GM21515 (cell line): ENCODE measurements around the gene NTNG1.

ENCODE experiments used
- ATAC-seq: cut with Tn5 transposase; IDR thresholded peaks from one replicate; pipeline ENCODE4 v1.9.1; 2021; ENCODE audit not compliant: unreplicated experiment

The NTNG1 gene

DNA sequence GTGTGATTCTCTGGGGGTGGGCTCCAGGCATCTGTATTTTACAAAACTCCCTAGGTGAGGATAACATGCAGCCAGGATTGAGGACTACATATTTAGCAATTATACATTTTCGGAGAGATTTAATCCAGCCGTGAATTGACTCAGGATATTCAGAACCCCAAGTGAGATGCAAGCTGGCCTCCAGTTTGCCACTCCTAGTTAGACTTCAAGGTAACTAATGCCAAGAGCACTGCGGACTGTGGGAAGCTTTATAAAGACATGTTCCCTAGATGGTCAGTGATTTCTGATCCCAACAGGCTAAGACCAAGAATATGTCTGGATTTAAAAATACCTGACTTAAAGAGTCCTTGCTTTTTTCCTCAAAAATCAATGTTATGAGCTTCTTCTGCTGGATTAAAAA, 308.5 kb downstream of the NTNG1 start:
- no peak for ATAC-seq

DNA sequence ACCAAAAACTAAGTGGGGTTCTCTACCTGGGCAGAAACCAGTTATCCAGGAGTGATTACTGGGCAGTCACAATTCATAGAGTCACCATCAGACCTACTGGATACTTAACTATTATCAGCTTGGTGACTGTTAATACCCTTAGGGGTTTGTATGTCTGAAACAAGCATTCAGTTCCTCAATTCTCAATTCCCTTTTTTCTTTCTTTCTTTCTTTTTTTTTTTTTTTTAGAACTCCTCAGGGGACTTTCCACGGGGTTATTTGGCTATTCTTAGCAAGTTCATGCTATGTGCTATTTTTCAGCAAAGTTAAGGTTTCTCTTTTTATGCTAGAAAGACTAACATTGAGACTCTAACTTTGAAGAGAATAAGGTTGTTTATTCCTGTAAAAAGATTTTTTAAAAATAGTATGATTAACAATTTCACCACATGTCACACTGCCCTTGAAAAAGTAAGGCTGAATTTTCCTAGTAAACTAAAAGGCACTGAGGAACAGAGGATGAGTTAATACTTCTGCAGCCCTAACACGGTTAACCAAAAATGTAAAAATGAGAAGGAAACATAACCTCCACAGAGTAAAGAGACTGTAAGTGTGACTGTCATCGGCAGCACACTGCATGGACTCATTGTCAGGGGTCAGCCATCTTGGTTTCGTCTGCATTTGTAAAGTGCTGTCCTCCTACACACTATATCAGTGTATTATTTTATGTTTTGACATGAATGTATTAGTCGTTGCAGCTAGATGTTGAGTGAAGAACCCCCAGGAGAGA, 310.2 kb downstream of the NTNG1 start:
- peak; percentile 75 for ATAC-seq

DNA sequence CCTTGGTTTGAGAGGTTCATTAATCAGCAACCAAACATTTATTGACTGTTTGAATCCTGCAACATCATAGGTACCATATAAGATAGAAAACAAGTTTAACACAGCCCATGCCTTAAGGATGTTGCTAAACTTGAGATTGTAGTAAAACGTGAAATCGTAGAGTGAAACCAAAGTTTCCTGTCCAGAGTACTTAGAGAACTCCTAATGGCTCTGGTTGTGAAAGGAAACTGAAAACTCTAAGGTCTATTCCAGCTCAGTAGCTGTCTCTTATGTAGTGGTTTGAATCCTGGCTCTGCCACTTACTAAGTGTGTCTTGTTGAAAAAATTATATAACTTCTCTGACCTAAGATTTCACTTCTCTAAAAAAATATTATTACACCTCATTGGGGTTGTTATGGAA, 310.9 kb downstream of the NTNG1 start:
- ATAC-seq = peak; percentile 61

DNA sequence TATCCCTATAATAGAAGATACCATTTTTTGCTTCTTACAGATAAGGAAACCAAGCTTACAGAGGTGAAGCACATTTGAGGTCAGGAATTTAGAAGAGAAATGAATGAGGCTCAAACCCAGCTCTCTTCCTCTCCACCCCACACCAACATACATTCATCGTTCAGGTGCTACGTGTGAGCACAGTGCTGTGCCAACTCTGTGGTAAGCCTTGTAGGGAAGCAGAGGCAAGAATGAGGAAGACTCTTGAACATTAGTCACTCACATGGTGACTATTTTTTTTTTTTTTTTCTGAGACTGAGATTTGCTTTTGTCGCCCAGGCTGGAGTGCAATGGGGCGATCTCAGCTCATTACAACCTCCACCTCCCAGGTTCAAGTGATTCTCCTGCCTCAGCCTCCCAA, 314.0 kb downstream of the NTNG1 start:
- no peak for ATAC-seq

DNA sequence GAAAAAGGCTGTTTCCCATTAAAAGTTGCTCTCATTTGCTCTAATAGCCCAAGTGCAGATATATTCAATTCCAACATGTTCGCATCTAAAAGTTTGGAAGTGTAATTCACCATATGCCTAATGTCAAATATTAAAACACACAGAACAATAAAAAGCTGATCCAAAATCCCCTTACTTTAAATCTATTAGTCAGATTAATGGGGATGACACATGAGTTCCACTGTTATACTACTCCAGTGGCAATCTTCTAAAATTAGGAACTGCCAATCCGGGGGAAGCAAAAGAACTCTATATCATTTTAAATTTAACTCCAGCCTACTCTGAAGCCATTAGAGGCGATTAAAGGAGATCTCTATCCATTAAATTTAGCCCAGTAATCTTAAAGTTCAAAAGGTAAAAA, 317.1 kb downstream of the NTNG1 start:
- no peak for ATAC-seq

DNA sequence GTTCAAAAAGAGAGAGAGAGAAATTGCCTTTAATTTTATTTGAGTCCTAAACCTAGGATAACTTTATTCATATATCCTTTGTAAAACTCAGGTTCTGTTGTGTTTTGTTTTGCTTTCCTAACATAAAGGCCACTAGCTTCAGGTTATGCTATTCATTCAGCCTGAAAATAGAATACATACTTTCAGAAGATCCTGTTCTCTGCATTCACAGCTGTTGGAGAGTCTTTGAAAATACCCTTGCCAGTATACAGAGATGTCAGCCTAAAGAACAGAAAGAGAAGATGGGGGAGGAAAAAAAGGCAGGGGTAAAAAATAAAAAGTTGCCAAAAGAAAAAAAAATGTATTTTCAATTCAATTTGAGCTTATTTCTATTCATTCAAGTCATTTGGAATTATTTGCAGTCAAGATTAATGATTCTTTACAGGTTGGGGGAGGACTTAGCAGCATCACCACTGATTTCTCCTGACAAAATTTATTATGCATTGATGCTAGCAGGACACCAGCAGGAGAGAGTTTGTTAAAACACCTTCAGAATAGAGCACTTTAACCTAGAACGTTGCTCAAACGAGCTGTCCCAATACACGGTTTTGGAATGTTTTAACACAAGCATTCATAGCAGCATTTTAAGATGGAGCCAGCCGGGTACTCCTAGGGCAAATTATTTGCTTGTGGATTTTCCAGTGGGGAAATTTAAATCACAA, 318.5 kb downstream of the NTNG1 start:
- ATAC-seq = peak; percentile 74

DNA sequence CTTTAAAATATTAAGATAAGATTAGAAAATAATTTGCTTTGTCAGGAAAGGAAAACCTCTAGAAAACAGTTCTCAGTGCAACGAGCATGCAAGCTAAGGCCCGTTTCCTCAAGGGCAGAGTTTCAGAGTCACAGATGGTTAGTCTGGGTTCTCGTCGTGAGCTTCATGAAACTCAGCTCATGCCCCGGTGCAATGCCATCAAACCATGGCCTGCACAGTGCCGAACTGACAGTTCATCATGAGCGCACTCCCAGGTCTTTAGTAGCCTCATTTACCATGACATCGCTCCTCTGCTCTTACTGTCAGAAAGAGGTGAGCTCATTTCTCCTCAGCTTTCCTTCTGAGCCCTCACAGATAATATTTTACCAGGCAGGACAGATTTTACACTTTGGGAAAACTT, 319.2 kb downstream of the NTNG1 start:
- ATAC-seq = peak; percentile 47

DNA sequence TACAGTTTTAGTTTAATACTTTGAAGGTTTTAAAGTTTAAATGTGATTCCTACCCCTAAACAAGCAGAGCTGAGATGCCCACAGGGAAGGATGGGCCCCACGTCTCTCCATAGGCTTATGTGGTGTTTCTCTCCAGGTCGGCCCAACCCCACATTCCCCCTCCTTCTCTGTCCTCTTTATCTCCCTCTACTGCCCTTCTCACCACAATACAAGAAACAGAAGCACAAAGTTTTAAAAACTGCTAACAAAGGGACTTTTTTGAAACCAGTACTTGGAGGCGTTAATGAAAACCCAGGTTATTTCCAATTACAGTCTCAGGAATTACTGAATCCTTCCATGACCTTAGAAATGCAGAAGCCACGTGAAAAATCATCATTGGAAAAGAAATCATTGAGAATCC, 324.0 kb downstream of the NTNG1 start:
- ATAC-seq = no peak

DNA sequence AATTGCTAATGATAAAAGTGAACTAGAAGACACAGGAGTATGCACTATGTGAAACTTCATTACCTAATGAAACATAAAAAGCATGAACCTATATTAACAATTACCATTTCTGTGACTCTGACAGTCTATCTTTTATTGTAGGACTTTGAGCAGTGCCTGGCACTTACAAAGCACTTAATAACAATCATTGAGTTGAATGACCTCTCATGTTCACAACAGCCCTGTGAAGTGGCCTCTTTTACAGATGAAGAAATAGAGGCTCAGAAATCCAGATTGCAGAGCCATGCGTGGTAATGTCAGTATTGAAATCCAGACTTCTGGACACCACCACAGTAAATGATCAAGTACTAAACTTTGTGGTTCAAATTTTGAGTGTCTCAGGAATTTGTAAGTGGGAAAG, 326.4 kb downstream of the NTNG1 start:
- no peak for ATAC-seq

DNA sequence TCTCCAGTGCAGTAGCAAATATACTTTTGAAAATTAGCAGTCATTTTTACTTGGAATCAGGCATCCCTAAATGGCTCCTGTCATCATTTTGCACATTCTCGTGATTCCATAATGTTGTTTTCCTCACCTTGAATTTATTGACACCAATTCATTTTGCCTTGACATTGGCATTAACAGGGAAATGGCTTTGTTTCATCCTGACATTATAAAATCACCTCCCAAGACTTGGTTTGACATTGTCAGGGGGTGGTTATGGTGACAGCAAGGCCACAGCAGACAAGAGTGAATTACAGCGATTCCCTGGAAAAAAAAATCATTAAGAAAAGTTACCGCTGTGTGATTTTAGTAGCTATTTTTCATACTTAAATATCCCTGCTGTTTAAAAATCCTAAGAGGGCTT, 327.0 kb downstream of the NTNG1 start:
- no peak for ATAC-seq

DNA sequence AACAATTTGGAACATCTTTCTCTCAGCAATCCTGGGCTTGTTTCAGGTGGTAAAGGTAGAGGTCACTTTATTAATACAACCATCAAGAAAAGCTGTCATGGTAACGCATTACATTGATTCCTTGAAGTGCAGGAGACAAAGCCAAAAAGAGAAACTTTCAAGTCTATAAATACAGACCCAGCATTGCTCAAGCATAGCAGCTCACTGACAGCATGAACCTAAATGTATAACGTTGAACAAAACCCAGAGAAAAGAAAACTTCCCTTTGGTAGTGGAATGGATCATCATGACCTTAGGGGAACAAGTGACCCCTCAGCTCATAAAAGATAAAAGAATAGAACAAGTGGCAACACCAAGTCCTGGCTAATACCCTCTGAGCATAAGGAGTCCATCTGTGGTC, 332.2 kb downstream of the NTNG1 start:
- no peak for ATAC-seq

DNA sequence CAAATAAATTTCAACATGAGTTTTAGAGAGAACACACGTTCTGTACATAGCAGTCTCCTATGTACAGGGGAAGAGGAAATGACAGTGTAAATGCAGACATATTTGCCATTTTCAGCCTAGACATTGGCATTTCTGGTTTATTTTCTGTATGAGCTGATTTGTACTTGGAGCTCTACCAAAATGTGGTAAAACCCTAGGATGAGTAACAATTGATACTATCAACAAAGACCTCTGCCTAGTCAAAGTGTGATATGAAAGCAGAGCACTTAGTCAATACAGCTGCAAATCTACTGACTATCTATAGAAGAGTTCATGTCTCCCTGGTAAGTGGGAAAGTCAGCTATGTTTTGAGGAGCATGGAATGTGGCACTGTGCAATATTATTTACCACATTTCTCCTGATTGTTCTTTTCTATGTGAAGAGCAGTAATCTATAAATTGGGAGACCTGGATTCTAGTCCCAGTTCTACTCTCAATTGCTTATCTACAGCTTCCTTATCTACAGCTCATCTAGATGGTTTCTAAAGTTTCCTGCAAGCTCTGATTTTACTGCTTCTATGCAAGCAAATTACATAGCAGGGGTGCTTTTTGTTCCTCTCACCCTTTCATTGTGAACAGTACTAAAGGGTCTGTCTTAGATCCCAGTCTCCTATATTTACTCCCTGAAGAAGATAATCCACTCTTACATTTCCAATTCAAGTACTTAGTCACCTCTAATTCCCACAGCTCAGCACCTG, 334.2 kb downstream of the NTNG1 start:
- peak; percentile 64 for ATAC-seq

DNA sequence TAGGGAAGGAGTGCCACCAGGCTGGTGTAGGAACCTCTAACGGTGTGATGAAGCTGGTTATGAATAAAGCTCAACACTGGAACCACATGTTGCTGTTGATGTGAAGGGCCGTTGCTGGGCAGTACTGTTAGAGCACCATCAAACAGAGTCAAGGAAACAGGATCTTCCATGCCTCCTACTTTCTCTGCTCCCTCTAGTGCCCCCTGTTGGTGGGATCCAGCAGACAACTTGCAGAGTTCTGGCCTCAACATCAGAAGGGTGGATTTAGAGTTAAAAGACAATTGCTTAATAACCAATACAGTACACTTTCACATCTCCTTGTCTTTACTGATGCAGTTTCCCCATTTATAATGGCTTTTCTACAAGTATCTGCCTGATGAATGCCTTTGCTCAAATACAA, 336.4 kb downstream of the NTNG1 start:
- ATAC-seq = no peak

DNA sequence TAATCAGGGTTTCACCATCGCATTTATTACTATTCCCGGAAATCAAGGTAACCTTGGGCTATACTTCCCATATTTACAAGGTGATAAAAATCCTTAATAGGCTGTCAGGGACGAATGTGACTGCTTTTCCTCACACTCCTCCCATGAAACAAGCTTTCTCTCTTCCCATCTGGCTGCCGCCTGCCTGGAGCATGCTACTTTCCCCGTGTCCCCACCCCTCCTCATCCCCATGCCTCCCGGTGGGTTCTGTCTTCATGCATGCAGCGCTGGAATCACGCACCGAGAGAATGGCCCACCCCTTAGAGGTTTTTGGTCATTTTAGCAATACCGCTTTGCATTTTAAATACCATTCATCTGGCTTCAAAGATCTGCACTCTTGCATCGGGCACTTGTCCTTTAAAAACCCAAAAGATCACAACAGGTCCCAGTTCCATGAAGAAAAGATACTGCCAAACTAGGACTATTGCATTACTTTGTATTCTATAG, 339.1 kb downstream of the NTNG1 start:
- no peak for ATAC-seq

DNA sequence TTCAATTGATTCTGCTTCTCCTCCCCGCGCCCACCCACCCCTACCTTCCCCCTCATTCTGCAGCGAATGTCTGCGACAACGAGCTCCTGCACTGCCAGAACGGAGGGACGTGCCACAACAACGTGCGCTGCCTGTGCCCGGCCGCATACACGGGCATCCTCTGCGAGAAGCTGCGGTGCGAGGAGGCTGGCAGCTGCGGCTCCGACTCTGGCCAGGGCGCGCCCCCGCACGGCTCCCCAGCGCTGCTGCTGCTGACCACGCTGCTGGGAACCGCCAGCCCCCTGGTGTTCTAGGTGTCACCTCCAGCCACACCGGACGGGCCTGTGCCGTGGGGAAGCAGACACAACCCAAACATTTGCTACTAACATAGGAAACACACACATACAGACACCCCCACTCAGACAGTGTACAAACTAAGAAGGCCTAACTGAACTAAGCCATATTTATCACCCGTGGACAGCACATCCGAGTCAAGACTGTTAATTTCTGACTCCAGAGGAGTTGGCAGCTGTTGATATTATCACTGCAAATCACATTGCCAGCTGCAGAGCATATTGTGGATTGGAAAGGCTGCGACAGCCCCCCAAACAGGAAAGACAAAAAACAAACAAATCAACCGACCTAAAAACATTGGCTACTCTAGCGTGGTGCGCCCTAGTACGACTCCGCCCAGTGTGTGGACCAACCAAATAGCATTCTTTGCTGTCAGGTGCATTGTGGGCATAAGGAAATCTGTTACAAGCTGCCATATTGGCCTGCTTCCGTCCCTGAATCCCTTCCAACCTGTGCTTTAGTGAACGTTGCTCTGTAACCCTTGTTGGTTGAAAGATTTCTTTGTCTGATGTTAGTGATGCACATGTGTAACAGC, 339.9 kb downstream of the NTNG1 start:
- no peak for ATAC-seq

DNA sequence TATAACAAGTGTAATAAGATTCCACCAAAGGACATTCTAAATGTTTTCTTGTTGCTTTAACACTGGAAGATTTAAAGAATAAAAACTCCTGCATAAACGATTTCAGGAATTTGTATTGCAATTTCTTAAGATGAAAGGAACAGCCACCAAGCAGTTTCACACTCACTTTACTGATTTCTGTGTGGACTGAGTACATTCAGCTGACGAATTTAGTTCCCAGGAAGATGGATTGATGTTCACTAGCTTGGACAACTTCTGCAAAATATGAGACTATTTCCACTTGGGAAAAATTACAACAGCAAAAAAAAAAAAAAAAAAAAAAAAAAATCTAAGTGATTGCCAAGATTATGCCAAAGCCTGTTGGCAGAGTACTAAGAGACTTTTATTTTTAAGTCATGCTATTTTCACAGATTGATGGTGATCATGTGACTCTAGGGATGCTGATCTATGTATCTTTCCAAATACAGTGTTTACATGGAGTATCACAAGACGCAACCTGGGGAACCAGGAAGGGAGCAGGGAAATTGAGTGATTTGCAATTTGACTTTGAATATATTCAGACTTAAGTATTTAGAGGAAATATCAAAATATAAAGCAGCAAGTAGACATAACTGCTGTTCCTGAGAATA, 341.0 kb downstream of the NTNG1 start:
- no peak for ATAC-seq

DNA sequence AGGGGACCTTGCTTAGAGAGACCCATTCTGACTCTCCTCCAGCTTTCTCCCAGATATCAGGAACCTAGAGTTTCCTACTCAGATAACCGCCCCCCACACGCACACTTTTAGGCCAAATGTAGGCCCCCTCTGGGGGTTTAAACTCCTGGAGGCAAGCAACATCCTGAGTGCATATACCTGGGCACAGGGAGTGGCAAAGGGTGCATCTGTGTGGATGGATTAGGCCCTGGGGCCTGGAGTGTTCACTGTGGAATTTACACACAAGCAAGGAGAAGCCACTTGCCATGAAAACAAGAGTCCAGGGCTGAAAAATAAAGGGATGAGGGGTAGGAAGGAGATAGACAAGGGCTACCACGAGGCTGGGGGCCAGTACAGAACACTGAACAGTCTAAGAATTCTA, 343.1 kb downstream of the NTNG1 start:
- no peak for ATAC-seq

DNA sequence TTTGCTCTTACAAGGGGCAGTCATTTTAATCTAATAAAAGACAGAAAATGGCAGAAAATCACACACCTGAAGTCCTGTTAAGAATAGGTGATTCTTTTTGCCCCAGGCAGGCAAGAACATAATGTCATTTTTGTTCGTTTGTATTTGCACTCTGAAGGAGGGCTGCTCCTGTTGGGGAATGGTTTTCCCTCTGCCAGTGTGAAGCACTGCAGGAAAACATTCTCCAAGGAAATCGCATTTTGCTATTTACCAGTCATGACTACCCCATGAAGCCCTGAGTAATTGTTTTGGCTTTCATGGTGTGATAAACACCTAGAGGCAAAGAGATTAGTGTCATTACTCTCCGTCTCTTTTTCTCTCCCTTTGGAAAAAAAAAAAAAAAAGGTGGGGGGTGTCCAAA, 345.5 kb downstream of the NTNG1 start:
- ATAC-seq = no peak

DNA sequence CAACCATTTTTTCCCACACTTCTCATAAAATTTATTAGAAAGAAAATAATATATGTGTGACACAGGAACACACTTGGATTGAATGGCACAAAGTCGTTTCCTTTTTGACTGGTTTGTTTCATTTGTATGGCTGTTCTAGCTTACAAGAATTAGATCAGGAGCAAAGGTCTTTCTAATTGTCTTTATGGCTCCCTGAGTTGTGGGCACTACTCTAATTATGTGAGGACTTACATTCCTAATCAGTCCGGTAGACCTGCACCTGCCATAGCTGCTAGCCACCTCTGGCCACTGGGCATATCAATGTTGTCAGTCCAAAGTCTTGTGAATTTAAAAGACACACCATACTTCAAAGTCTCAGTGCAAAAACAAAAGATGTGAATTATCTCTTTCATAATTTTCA, 346.7 kb downstream of the NTNG1 start:
- no peak for ATAC-seq

DNA sequence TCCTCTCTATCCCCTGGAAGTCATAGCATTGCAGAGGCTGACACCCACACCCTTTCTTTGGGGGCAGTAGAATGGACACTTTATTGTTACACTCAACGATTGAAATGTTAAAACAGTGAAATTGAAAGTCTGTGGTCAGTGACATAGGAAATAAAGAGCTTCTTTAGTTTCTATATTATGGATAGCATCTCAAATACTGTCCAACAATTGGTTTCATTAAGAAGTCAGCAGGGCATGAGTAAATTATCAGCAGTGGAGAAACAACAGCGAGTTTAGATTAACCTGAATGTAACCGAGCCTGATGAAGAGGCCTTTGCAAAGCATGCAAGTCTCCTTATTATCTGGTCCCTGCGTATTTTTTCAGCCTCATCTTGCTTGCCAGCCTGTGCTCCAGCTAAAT, 350.7 kb downstream of the NTNG1 start:
- ATAC-seq = no peak
